PC-3 (cell line): ENCODE data around the gene RNASE13. TPM values are rescaled to one million over a fixed set of nuclear protein-coding genes. Genes with fewer than 3 reads are reported as not detected.

Experiments
- ATAC-seq: fragments of 200-7000 bp; cut with Tn5 transposase; 2 replicates; pipeline ENCODE4 v1.9.1; 2020; ENCODE audit warnings: mild to moderate bottlenecking, moderate library complexity
- BruUV-seq: library from RNA; stranded (reverse); fragments of 400-500 nt; replicated peaks from 2 replicates; lab custom pipeline; 2021; lab: Mats Ljungman, UMichigan
- CTCF ChIA-PET: fragments of 300-600 bp; sonication (Branson Sonifier 250); formaldehyde crosslinking; loops from one replicate; lab custom pipeline; 2022; ENCODE audit warnings: antibody characterized with exemption; lab: Charles Lee
- POLR2A ChIA-PET: fragments of 300-600 bp; sonication (Branson Sonifier 250); formaldehyde crosslinking; loops from one replicate; lab custom pipeline; 2022; ENCODE audit warnings: antibody characterized with exemption; ENCODE audit not compliant: unreplicated experiment; lab: Charles Lee
- DNase-seq: peaks from one replicate; pipeline ENCODE4 v3.0.0-alpha.2; 2015
- H2AFZ ChIP-seq: fragments of 300-600 bp; sonication (generic); 2 replicates; pipeline ENCODE4 v1.6.0; 2016; ENCODE audit warnings: antibody characterized with exemption, low read length
- H3F3A ChIP-seq: fragments of 300-600 bp; sonication (generic); one replicate; pipeline ENCODE4 v1.6.0; 2017; ENCODE audit warnings: antibody characterized with exemption, low read length, control low read depth, mild to moderate bottlenecking; ENCODE audit not compliant: unreplicated experiment
- H3K27ac ChIP-seq: fragments of 300-600 bp; sonication (generic); 2 replicates; pipeline ENCODE4 v1.5.1; 2016; ENCODE audit warnings: mild to moderate bottlenecking, low read length
- H3K27me3 ChIP-seq: fragments of 300-600 bp; sonication (generic); 2 replicates; pipeline ENCODE4 v1.6.1; 2016; ENCODE audit warnings: low read length, mixed read lengths
- H3K36me3 ChIP-seq: fragments of 300-600 bp; sonication (generic); 2 replicates; pipeline ENCODE4 v1.6.1; 2016; ENCODE audit warnings: low read depth, mixed run types, low read length, mixed read lengths
- H3K4me1 ChIP-seq: fragments of 300-600 bp; sonication (generic); 2 replicates; pipeline ENCODE4 v1.5.1; 2016; ENCODE audit warnings: low read length; ENCODE audit not compliant: insufficient read depth
- H3K4me2 ChIP-seq: fragments of 300-600 bp; sonication (generic); 2 replicates; pipeline ENCODE4 v1.6.0; 2016; ENCODE audit warnings: low read length
- H3K4me3 ChIP-seq: fragments of 300-600 bp; sonication (generic); 2 replicates; pipeline ENCODE4 v1.5.1; 2016; ENCODE audit warnings: mild to moderate bottlenecking, low read length, mixed read lengths
- H3K79me2 ChIP-seq: fragments of 300-600 bp; sonication (generic); 2 replicates; pipeline ENCODE4 v1.6.1; 2017; ENCODE audit warnings: low read length, mixed read lengths
- H3K9ac ChIP-seq: fragments of 300-600 bp; sonication (generic); 2 replicates; pipeline ENCODE4 v1.6.0; 2016; ENCODE audit warnings: mild to moderate bottlenecking, low read length
- H3K9me2 ChIP-seq: fragments of 300-600 bp; sonication (generic); replicated peaks from 2 replicates; pipeline ENCODE4 v1.6.1; 2016; ENCODE audit warnings: mixed run types, low read length, mixed read lengths
- H3K9me3 ChIP-seq: fragments of 300-600 bp; sonication (generic); 2 replicates; pipeline ENCODE4 v1.6.1; 2016; ENCODE audit warnings: low read length, mixed read lengths
- H4K20me1 ChIP-seq: fragments of 300-600 bp; sonication (generic); 2 replicates; pipeline ENCODE4 v1.6.1; 2016; ENCODE audit warnings: low read length, mixed read lengths
- CTCF ChIP-seq: fragments of 300-600 bp; sonication (generic); conservative IDR thresholded peaks from 2 replicates; pipeline ENCODE4 v1.5.1; 2017; ENCODE audit warnings: antibody characterized with exemption, low read depth, mild to moderate bottlenecking, low read length
- EZH2 ChIP-seq: fragments of 300-600 bp; sonication (generic); IDR thresholded peaks from one replicate; pipeline ENCODE4 v1.6.1; 2017; ENCODE audit warnings: antibody characterized with exemption, mild to moderate bottlenecking, low read length; ENCODE audit not compliant: unreplicated experiment
- EZH2phosphoT487 ChIP-seq: fragments of 300-600 bp; sonication (generic); IDR thresholded peaks from 2 replicates; pipeline ENCODE4 v1.6.1; 2018; ENCODE audit warnings: mild to moderate bottlenecking, antibody characterized with exemption, low read length, borderline replicate concordance
- intact Hi-C: fragments of 100-400 bp; cut with micrococcal nuclease; formaldehyde crosslinking; loops from 2 replicates; pipeline ENCODE4 v1.9.0; 2023
- total RNA-seq: library from RNA; depleted of rRNA; stranded (reverse); fragments of >200 nt; gene quantifications from 2 replicates; pipeline ENCODE4 v1.2.3, GENCODE V29; 2014

RNASE13 gene
- total RNA-seq, 1 experiment from 2014 or later, result not detected

GRCh38 chr14:21017528-21018245 is 16.9 kb downstream of the RNASE13 start:
- Histone ChIP-seq H3K36me3 (no peaks in the 10 kb centered on the region), H3F3A (no peaks in the 10 kb centered on the region), H2AFZ (no peak overlapping the region), H3K27ac (no peak overlapping the region), H3K4me3 (no peak overlapping the region), H4K20me1 (no peaks in the 10 kb centered on the region), H3K27me3 (peaks cover 44% of the 10 kb centered on the region), H3K9ac (no peak overlapping the region), H3K79me2 (no peaks in the 10 kb centered on the region), H3K9me2 (no peaks in the 10 kb centered on the region), H3K4me1 (no peaks in the 10 kb centered on the region), H3K4me2 (no peak overlapping the region), H3K9me3 (no peaks in the 10 kb centered on the region)
- ATAC-seq, result no peak
- CTCF ChIA-PET, result no interaction called here
- no peak for TF ChIP-seq EZH2phosphoT487
- TF ChIP-seq EZH2, result no peak
- no peak for TF ChIP-seq CTCF
- no peak for DNase-seq
- BruUV-seq, result no TSS peak
- intact Hi-C loops, result no loop called here
- POLR2A ChIA-PET, result no interaction called here

GRCh38 chr14:21016413-21017190 is 18.0 kb downstream of the RNASE13 start:
- DNase-seq (no peak), ATAC-seq (no peak)
- CTCF ChIA-PET, result no interaction called here
- Histone ChIP-seq H3K9me2 (no peaks in the 10 kb centered on the region), H3K9ac (no peak overlapping the region), H3K36me3 (no peaks in the 10 kb centered on the region), H3K4me1 (no peaks in the 10 kb centered on the region), H3K9me3 (no peaks in the 10 kb centered on the region), H3K27me3 (peaks cover 39% of the 10 kb centered on the region), H3K4me2 (no peak overlapping the region), H4K20me1 (no peaks in the 10 kb centered on the region), H2AFZ (no peak overlapping the region), H3K27ac (no peak overlapping the region), H3K79me2 (no peaks in the 10 kb centered on the region), H3K4me3 (no peak overlapping the region), H3F3A (no peaks in the 10 kb centered on the region)
- no TSS peak for BruUV-seq
- intact Hi-C loops, result no loop called here
- no peak for TF ChIP-seq EZH2phosphoT487
- TF ChIP-seq CTCF, result no peak
- TF ChIP-seq EZH2, result no peak
- POLR2A ChIA-PET, result no interaction called here
